Cerebellar nuclear complex (tissue), 1 donor: ENCODE data around the gene KNDC1.
"Not testable (repeated sequence)": the region's sequence is repeated elsewhere in the genome, so short reads cannot be mapped to it uniquely, and the experiment has no call there.

Source experiments
- DNase-seq, 2 experiments: peaks; one replicate each; lab custom pipeline; 2025; lab: John Stamatoyannopoulos, UW

The KNDC1 gene

GRCh38 chr10:133124357-133125211 lies 35.4 kb upstream of the KNDC1 start:
- no peak for DNase-seq

GRCh38 chr10:133125901-133126300 lies 34.1 kb upstream of the KNDC1 start:
- DNase-seq = no peak

- no peak for DNase-seq
Observed at GRCh38 chr10:133126431-133127290, 33.4 kb upstream of the KNDC1 start.

GRCh38 chr10:133127291-133128125 lies 32.5 kb upstream of the KNDC1 start:
- DNase-seq = no peak

GRCh38 chr10:133128126-133129070 lies 31.6 kb upstream of the KNDC1 start:
- no peak for DNase-seq

- DNase-seq = no peak
Observed at GRCh38 chr10:133129071-133129858, 30.8 kb upstream of the KNDC1 start.

GRCh38 chr10:133129859-133130495 lies 30.0 kb upstream of the KNDC1 start:
- no peak for DNase-seq

- DNase-seq = no peak
Observed at GRCh38 chr10:133130602-133131001, 29.4 kb upstream of the KNDC1 start.

GRCh38 chr10:133131053-133131452 lies 29.0 kb upstream of the KNDC1 start:
- DNase-seq = no peak

- DNase-seq = no peak
Observed at GRCh38 chr10:133131734-133132472, 28.1 kb upstream of the KNDC1 start.

- no peak for DNase-seq
Observed at GRCh38 chr10:133132473-133133291, 27.3 kb upstream of the KNDC1 start.

- no peak for DNase-seq
Observed at GRCh38 chr10:133133471-133134231, 26.4 kb upstream of the KNDC1 start.

- DNase-seq = no peak
Observed at GRCh38 chr10:133134411-133135115, 25.5 kb upstream of the KNDC1 start.

- DNase-seq = no peak
Observed at GRCh38 chr10:133135116-133135465, 24.9 kb upstream of the KNDC1 start.

GRCh38 chr10:133137486-133138145 lies 22.4 kb upstream of the KNDC1 start:
- DNase-seq = not testable (repeated sequence)

- DNase-seq = no peak
Observed at GRCh38 chr10:133139551-133140065, 20.4 kb upstream of the KNDC1 start.
